Trophoblast cell (in vitro differentiated cells and primary cell): ENCODE data around the gene GNG12.

Experiments
- DNase-seq, 2 donors: peaks; one replicate each; pipeline ENCODE4 v3.0.0-alpha.2; 2016
- H2AFZ ChIP-seq: 2 replicates; pipeline ENCODE4 v1.6.1; 2013; ENCODE audit warnings: low read length, moderate library complexity, mild to moderate bottlenecking; ENCODE audit not compliant: insufficient read depth, poor library complexity
- H2AK5ac ChIP-seq: 2 replicates; pipeline ENCODE4 v1.6.1; 2013; ENCODE audit warnings: mild to moderate bottlenecking, low read length
- H2BK120ac ChIP-seq: 2 replicates; pipeline ENCODE4 v1.6.1; 2013; ENCODE audit warnings: low read length, mild to moderate bottlenecking, moderate library complexity; ENCODE audit not compliant: insufficient read depth, poor library complexity
- H2BK12ac ChIP-seq: 2 replicates; pipeline ENCODE4 v1.6.1; 2013; ENCODE audit warnings: mild to moderate bottlenecking, low read length, moderate library complexity
- H2BK5ac ChIP-seq: 2 replicates; pipeline ENCODE4 v1.6.1; 2013; ENCODE audit warnings: low read length, low read depth, moderate library complexity, mild to moderate bottlenecking; ENCODE audit not compliant: poor library complexity
- H3K14ac ChIP-seq: 2 replicates; pipeline ENCODE4 v1.6.1; 2013; ENCODE audit warnings: mild to moderate bottlenecking, low read length
- H3K18ac ChIP-seq: 2 replicates; pipeline ENCODE4 v1.6.1; 2013; ENCODE audit warnings: mild to moderate bottlenecking, low read length
- H3K23ac ChIP-seq: 2 replicates; pipeline ENCODE4 v1.6.1; 2013; ENCODE audit warnings: low read length
- H3K27ac ChIP-seq: 2 replicates; pipeline ENCODE4 v1.5.1; 2013; ENCODE audit warnings: low read depth, mild to moderate bottlenecking, inconsistent platforms, low read length, moderate library complexity
- H3K27me3 ChIP-seq: 2 replicates; pipeline ENCODE4 v1.6.1; 2013; ENCODE audit warnings: inconsistent platforms, mild to moderate bottlenecking, low read length, moderate library complexity; ENCODE audit not compliant: insufficient read depth
- H3K36me3 ChIP-seq, 2 experiments: 1 replicate in 1 of 2; 2 replicates in 1 of 2; pipeline ENCODE4 v1.6.1; 2013; ENCODE audit warnings: low read length in 2 of 2, mild to moderate bottlenecking in 2 of 2, moderate library complexity in 1 of 2; ENCODE audit not compliant: insufficient read depth in 2 of 2, control insufficient read depth in 1 of 2
- H3K4ac ChIP-seq: 2 replicates; pipeline ENCODE4 v1.6.1; 2013; ENCODE audit warnings: low read depth, mild to moderate bottlenecking, low read length, moderate library complexity
- H3K4me1 ChIP-seq, 2 experiments: 1 replicate in 1 of 2; 2 replicates in 1 of 2; pipeline ENCODE4 v1.6.1; 2013; ENCODE audit warnings: low read length in 2 of 2, mild to moderate bottlenecking in 2 of 2, moderate library complexity in 1 of 2; ENCODE audit not compliant: insufficient read depth in 2 of 2, control insufficient read depth in 1 of 2
- H3K4me2 ChIP-seq: 2 replicates; pipeline ENCODE4 v1.6.1; 2013; ENCODE audit warnings: inconsistent platforms, mild to moderate bottlenecking, low read length, moderate library complexity
- H3K4me3 ChIP-seq: 2 replicates; pipeline ENCODE4 v1.5.1; 2013; ENCODE audit warnings: mild to moderate bottlenecking, low read depth, low read length, inconsistent platforms
- H3K79me1 ChIP-seq: one replicate; pipeline ENCODE4 v1.6.1; 2013; ENCODE audit warnings: low read length
- H3K79me2 ChIP-seq: 2 replicates; pipeline ENCODE4 v1.6.1; 2013; ENCODE audit warnings: low read length, mild to moderate bottlenecking; ENCODE audit not compliant: control insufficient read depth, insufficient read depth, poor library complexity
- H3K9ac ChIP-seq: 2 replicates; pipeline ENCODE4 v1.6.1; 2013; ENCODE audit warnings: mild to moderate bottlenecking, low read length
- H3K9me3 ChIP-seq: 2 replicates; pipeline ENCODE4 v1.6.1; 2013; ENCODE audit warnings: low read depth, mild to moderate bottlenecking, control low read depth, inconsistent platforms, low read length; ENCODE audit not compliant: insufficient read depth
- H4K12ac ChIP-seq: 2 replicates; pipeline ENCODE4 v1.6.1; 2013; ENCODE audit warnings: low read depth, mild to moderate bottlenecking, low read length, moderate library complexity
- H4K8ac ChIP-seq: 2 replicates; pipeline ENCODE4 v1.6.1; 2013; ENCODE audit warnings: low read depth, mild to moderate bottlenecking, low read length, moderate library complexity
- H4K91ac ChIP-seq: one replicate; pipeline ENCODE4 v1.6.1; 2013; ENCODE audit warnings: low read depth, mild to moderate bottlenecking, low read length, moderate library complexity
- WGBS: extraction: QIAGEN DNeasy Blood & Tissue Kit; methylation state at CpG from one replicate; pipeline ENCODE4 v1.1.7; 2013; ENCODE audit warnings: missing lambda C conversion rate; ENCODE audit not compliant: insufficient read length, insufficient coverage; ENCODE audit errors: extremely low coverage; 5-methylcytosine and 5-hydroxymethylcytosine counted together

GNG12 gene

GRCh38 chr1:67704351-67704750, 128.9 kb downstream of the GNG12 start:
- Histone ChIP-seq H3K18ac (no peak overlapping the region), H3K4me2 (no peak overlapping the region), H2AFZ (no peak overlapping the region), H4K91ac (no peak overlapping the region), H3K36me3 (peaks cover 2% of the 10 kb centered on the region in 2 experiments), H3K9ac (no peak overlapping the region), H3K23ac (no peak overlapping the region), H3K4ac (no peak overlapping the region), H3K9me3 (no peaks in the 10 kb centered on the region), H3K27ac (no peak overlapping the region), H3K14ac (no peak overlapping the region), H4K12ac (no peak overlapping the region), H3K27me3 (no peaks in the 10 kb centered on the region), H3K79me2 (no peaks in the 10 kb centered on the region), H2BK5ac (peak overlapping the region; percentile 35), H3K79me1 (peaks cover 10% of the 10 kb centered on the region), H2BK120ac (no peak overlapping the region), H3K4me1 (peaks cover 7 to 11% of the 10 kb centered on the region in 2 experiments), H2BK12ac (peak overlapping the region; percentile 43), H4K8ac (no peak overlapping the region), H2AK5ac (peak overlapping the region; percentile 47), H3K4me3 (no peak overlapping the region)
- no peak for DNase-seq
- WGBS: no CpG with 5 or more reads among the region's 3 CpGs

GRCh38 chr1:67701876-67702275, 131.4 kb downstream of the GNG12 start:
- H2BK12ac ChIP-seq: peak overlapping the region; percentile 92
- H3K4ac ChIP-seq: no peak overlapping the region
- H3K4me1 ChIP-seq: peaks cover 7 to 11% of the 10 kb centered on the region in 2 experiments
- H2BK5ac ChIP-seq: no peak overlapping the region
- no peak overlapping the region for H3K4me2 ChIP-seq
- no peak overlapping the region for H3K27ac ChIP-seq
- no peaks in the 10 kb centered on the region for H3K27me3 ChIP-seq
- no peak overlapping the region for H3K4me3 ChIP-seq
- H3K18ac ChIP-seq: no peak overlapping the region
- H2BK120ac ChIP-seq: peak overlapping the region; percentile 31
- no peak overlapping the region for H3K9ac ChIP-seq
- H3K36me3 ChIP-seq: peaks cover 2% of the 10 kb centered on the region in 2 experiments
- H2AFZ ChIP-seq: no peak overlapping the region
- DNase-seq: no peak
- H4K91ac ChIP-seq: no peak overlapping the region
- no peak overlapping the region for H4K8ac ChIP-seq
- H3K14ac ChIP-seq: no peak overlapping the region
- H3K79me1 ChIP-seq: peaks cover 10% of the 10 kb centered on the region
- WGBS: no CpG with 5 or more reads among the region's 2 CpGs
- no peak overlapping the region for H3K23ac ChIP-seq
- H3K79me2 ChIP-seq: no peaks in the 10 kb centered on the region
- H4K12ac ChIP-seq: no peak overlapping the region
- H2AK5ac ChIP-seq: peak overlapping the region; percentile 35
- H3K9me3 ChIP-seq: no peaks in the 10 kb centered on the region

GRCh38 chr1:67700692-67701410, 132.4 kb downstream of the GNG12 start:
- Histone ChIP-seq H3K4me1 (peaks cover 7 to 11% of the 10 kb centered on the region in 2 experiments), H3K27me3 (no peaks in the 10 kb centered on the region), H2BK120ac (no peak overlapping the region), H3K27ac (peak overlapping the region; percentile 84), H2BK12ac (peak overlapping the region; percentile 20), H4K8ac (no peak overlapping the region), H3K79me2 (no peaks in the 10 kb centered on the region), H2AFZ (no peak overlapping the region), H3K4ac (no peak overlapping the region), H2BK5ac (peak overlapping the region; percentile 18), H3K9me3 (no peaks in the 10 kb centered on the region), H3K36me3 (peaks cover 0 to 2% of the 10 kb centered on the region in 2 experiments), H3K23ac (no peak overlapping the region), H2AK5ac (peak overlapping the region; percentile 13), H4K12ac (no peak overlapping the region), H3K4me2 (peak overlapping the region; percentile 38), H3K4me3 (no peak overlapping the region), H3K14ac (no peak overlapping the region), H3K79me1 (peaks cover 10% of the 10 kb centered on the region), H3K9ac (peak overlapping the region; percentile 32), H3K18ac (no peak overlapping the region), H4K91ac (peak overlapping the region; percentile 64)
- WGBS: no CpG with 5 or more reads among the region's 8 CpGs
- peak; percentile 54 to 62 for DNase-seq

GRCh38 chr1:67700220-67700619, 133.0 kb downstream of the GNG12 start:
- Histone ChIP-seq H3K9ac (no peak overlapping the region), H2BK5ac (peak overlapping the region; percentile 55), H2BK12ac (peak overlapping the region; percentile 41), H3K9me3 (no peaks in the 10 kb centered on the region), H3K4me2 (peak overlapping the region; percentile 21), H3K79me2 (no peaks in the 10 kb centered on the region), H4K12ac (no peak overlapping the region), H3K27ac (peak overlapping the region; percentile 84), H4K91ac (peak overlapping the region; percentile 67), H3K14ac (peak overlapping the region; percentile 17), H3K27me3 (no peaks in the 10 kb centered on the region), H3K18ac (peak overlapping the region; percentile 57), H3K79me1 (peaks cover 10% of the 10 kb centered on the region), H2AFZ (no peak overlapping the region), H3K4me1 (peaks cover 7 to 11% of the 10 kb centered on the region in 2 experiments), H3K4ac (no peak overlapping the region), H3K4me3 (no peak overlapping the region), H2BK120ac (peak overlapping the region; percentile 85), H3K36me3 (peaks cover 0 to 2% of the 10 kb centered on the region in 2 experiments), H3K23ac (no peak overlapping the region), H2AK5ac (peak overlapping the region; percentile 13), H4K8ac (peak overlapping the region; percentile 50)
- WGBS: no CpG with 5 or more reads among the region's 4 CpGs
- DNase-seq: peak in 1 of 2 donors; percentile 43
